A549 (cell line): Measurements from ENCODE around the gene SPPL2A. TPM values are rescaled to one million over a fixed set of nuclear protein-coding genes. Genes with fewer than 3 reads are reported as not detected.

Source experiments
- ATAC-seq, 2 experiments: fragments of 200-7000 bp in 1 of 2; fragments of >200 bp in 1 of 2; cut with Nextera tagmentation in 1 of 2; cut with Tn5 transposase in 1 of 2; 3 replicates each; pipeline versions ENCODE4 v1.8.0 to v1.9.1; 2018 to 2020; ENCODE audit warnings: mild to moderate bottlenecking in 1 of 2, moderate library complexity in 1 of 2
- CTCF ChIA-PET: fragments of 300-600 bp; sonication (Branson Sonifier 250); formaldehyde crosslinking; extraction: SDS; loops from one replicate; lab custom pipeline; 2021; ENCODE audit warnings: antibody characterized with exemption, inconsistent platforms; lab: Yijun Ruan, JAX
- POLR2A ChIA-PET: fragments of 350-600 bp; formaldehyde crosslinking; extraction: SDS; loops from one replicate; lab custom pipeline; 2021; ENCODE audit warnings: antibody characterized with exemption, inconsistent platforms; lab: Yijun Ruan, JAX
- DNase-seq, 2 experiments: peaks; one replicate each; pipeline versions ENCODE4 v3.0.0 to v3.0.0-alpha.2; 2011 to 2016; ENCODE audit warnings: low read depth in 1 of 2, low spot score in 1 of 2
- FAIRE-seq: peaks from 2 replicates; lab custom pipeline; 2011; peaks lifted over from hg19 to GRCh38; lab: Jason Lieb, UNC
- H3K27ac ChIP-seq, 2 experiments: fragments of >200 bp; sonication (Bioruptor Twin); formaldehyde crosslinking; 3 replicates each; pipeline ENCODE4 v1.5.1; 2016 to 2017
- H3K4me1 ChIP-seq: fragments of >200 bp; sonication (Bioruptor Twin); formaldehyde crosslinking; 3 replicates; pipeline ENCODE4 v1.6.1; 2016
- H3K4me2 ChIP-seq: fragments of >200 bp; sonication (Bioruptor Twin); formaldehyde crosslinking; 3 replicates; pipeline ENCODE4 v1.6.1; 2016
- H3K4me3 ChIP-seq: fragments of >200 bp; sonication (Bioruptor Twin); formaldehyde crosslinking; 3 replicates; pipeline ENCODE4 v1.5.1; 2016
- H3K9me3 ChIP-seq: fragments of >200 bp; sonication (Bioruptor Twin); formaldehyde crosslinking; 3 replicates; pipeline ENCODE4 v1.6.1; 2016
- BHLHE40 ChIP-seq: IDR thresholded peaks from 2 replicates; pipeline ENCODE4 v1.6.1; 2012; ENCODE audit warnings: low read depth, low read length, inconsistent platforms
- CTCF ChIP-seq: fragments of >200 bp; sonication (Bioruptor Twin); formaldehyde crosslinking; IDR thresholded peaks from 3 replicates; pipeline ENCODE4 v1.5.1; 2016
- ESRRA ChIP-seq: fragments of 150-350 bp; IDR thresholded peaks from 2 replicates; pipeline ENCODE4 v1.6.1; 2014; ENCODE audit warnings: mild to moderate bottlenecking, low read length, borderline replicate concordance
- HOXB5 ChIP-seq: fragments of 250-450 bp; sonication (Bioruptor Pico); IDR thresholded peaks from 2 replicates; pipeline ENCODE4 v1.5.0; 2020; ENCODE audit warnings: mild to moderate bottlenecking, moderate library complexity
- JUNB ChIP-seq: fragments of >200 bp; sonication (Bioruptor Twin); formaldehyde crosslinking; IDR thresholded peaks from 2 replicates; pipeline ENCODE4 v1.6.1; 2016
- KDM1A ChIP-seq: fragments of 200-600 bp; sonication (generic); IDR thresholded peaks from 2 replicates; pipeline ENCODE4 v1.6.1; 2016; ENCODE audit warnings: low read depth, mild to moderate bottlenecking
- MAFK ChIP-seq: fragments of 450-650 bp; IDR thresholded peaks from 2 replicates; pipeline ENCODE4 v1.6.1; 2014; ENCODE audit not compliant: partially characterized antibody
- NPAS2 ChIP-seq: fragments of 250-450 bp; sonication (Bioruptor Pico); IDR thresholded peaks from 2 replicates; pipeline ENCODE4 v1.8.0; 2022; ENCODE audit warnings: mild to moderate bottlenecking, moderate library complexity, borderline replicate concordance
- NR3C1 ChIP-seq: fragments of >200 bp; sonication (Bioruptor Twin); formaldehyde crosslinking; IDR thresholded peaks from 3 replicates; pipeline ENCODE4 v1.6.1; 2017
- POLR2AphosphoS2 ChIP-seq: conservative IDR thresholded peaks from 2 replicates; pipeline ENCODE4 v1.6.1; 2012; ENCODE audit warnings: low read length, improper control_type of control experiment, inconsistent platforms
- RAD21 ChIP-seq, 2 experiments: fragments of >200 bp in 1 of 2; sonication (Bioruptor Twin) in 1 of 2; formaldehyde crosslinking in 1 of 2; IDR thresholded peaks in 1 of 2; conservative IDR thresholded peaks in 1 of 2; 2 replicates in 1 of 2; 3 replicates in 1 of 2; pipeline ENCODE4 v1.6.1; 2012 to 2018; ENCODE audit warnings: inconsistent platforms in 1 of 2
- RCOR1 ChIP-seq: fragments of 150-350 bp; IDR thresholded peaks from 2 replicates; pipeline ENCODE4 v1.6.1; 2014; ENCODE audit warnings: antibody characterized with exemption, low read length, low read depth
- ZC3H11A ChIP-seq: fragments of 450-650 bp; IDR thresholded peaks from 2 replicates; pipeline ENCODE4 v1.6.1; 2014; ENCODE audit warnings: antibody characterized with exemption, mild to moderate bottlenecking
- ZNF302 ChIP-seq: fragments of 250-450 bp; sonication (Bioruptor Pico); IDR thresholded peaks from 2 replicates; pipeline ENCODE4 v1.9.0; 2021; ENCODE audit warnings: inconsistent platforms, mild to moderate bottlenecking, moderate library complexity
- WGBS: methylation state at CpG from one replicate; pipeline ENCODE4 v1.1.6; 2017; ENCODE audit errors: missing lambda C conversion rate; 5-methylcytosine and 5-hydroxymethylcytosine counted together
- polyA plus RNA-seq, 4 experiments: library from polyadenylated mRNA; depleted of rRNA in 3 of 4; stranded (reverse); fragments of >200 nt; fragmentation: RNase III in 1 of 4; extraction: RNeasy Plus Mini Kit Qiagen cat#74134 plus additional on column Dnase treatment in 1 of 4; gene quantifications; 2 replicates in 3 of 4; 3 replicates in 1 of 4; pipeline ENCODE4 v1.2.3, GENCODE V29; 2011 to 2017
- TF ChIP-seq, protein P1 (sequence below): fragments of 250-450 bp; sonication (Bioruptor Pico); IDR thresholded peaks from 2 replicates; pipeline ENCODE4 v1.5.0; 2021; ENCODE audit warnings: mild to moderate bottlenecking, moderate library complexity, borderline replicate concordance

The SPPL2A gene
- polyA plus RNA-seq, 2 of the 4 experiments (the other 2 are of a cell fraction) = 87.7 to 138 TPM

DNA sequence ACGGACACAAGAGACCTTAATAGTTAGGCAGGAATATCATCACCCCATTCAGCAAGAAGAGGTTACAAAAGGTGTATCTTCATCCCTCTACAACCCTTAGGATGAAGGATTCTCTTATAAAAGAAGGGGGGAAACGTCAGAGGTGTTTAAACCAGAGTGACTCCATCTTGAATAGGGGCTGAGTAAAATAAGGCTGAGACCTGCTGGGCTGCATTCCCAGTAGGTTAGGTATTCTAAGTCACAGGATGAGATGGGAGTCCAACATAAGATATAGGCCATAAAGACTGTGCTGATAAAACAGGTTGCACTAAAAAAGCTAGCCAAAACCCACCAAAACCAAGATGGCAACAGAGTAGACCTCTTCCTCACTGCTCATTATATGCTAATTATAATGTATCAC, 95.4 kb downstream of the SPPL2A start:
- no peak overlapping the region for H3K4me2 ChIP-seq
- H3K9me3 ChIP-seq = no peaks in the 10 kb centered on the region
- TF ChIP-seq ESRRA = no peak
- POLR2A ChIA-PET = no interaction called here
- H3K27ac ChIP-seq = no peak overlapping the region
- ATAC-seq = no peak
- H3K4me1 ChIP-seq = no peaks in the 10 kb centered on the region
- no peak for FAIRE-seq
- WGBS = 76% methylated on average over 2 of the region's 2 CpGs
- no peak overlapping the region for H3K4me3 ChIP-seq
- DNase-seq = no peak
- CTCF ChIA-PET = interaction anchor here (0.8 to 1.9 kb wide), 3 partner anchors 12 to 207 kb away, joined by 3 to 4 read pairs (median 4); no protein-coding TSS in a partner anchor

- no peak for FAIRE-seq
- no peak overlapping the region for H3K4me3 ChIP-seq
- no peak for TF ChIP-seq NPAS2 (CRISPR knock-in tag)
- TF ChIP-seq, protein P1, sequence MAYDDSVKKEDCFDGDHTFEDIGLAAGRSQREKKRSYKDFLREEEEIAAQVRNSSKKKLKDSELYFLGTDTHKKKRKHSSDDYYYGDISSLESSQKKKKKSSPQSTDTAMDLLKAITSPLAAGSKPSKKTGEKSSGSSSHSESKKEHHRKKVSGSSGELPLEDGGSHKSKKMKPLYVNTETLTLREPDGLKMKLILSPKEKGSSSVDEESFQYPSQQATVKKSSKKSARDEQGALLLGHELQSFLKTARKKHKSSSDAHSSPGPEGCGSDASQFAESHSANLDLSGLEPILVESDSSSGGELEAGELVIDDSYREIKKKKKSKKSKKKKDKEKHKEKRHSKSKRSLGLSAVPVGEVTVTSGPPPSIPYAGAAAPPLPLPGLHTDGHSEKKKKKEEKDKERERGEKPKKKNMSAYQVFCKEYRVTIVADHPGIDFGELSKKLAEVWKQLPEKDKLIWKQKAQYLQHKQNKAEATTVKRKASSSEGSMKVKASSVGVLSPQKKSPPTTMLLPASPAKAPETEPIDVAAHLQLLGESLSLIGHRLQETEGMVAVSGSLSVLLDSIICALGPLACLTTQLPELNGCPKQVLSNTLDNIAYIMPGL (CRISPR knock-in tag) = no peak
- no peak for TF ChIP-seq BHLHE40
- no peak for TF ChIP-seq HOXB5 (CRISPR knock-in tag)
- TF ChIP-seq NR3C1 = no peak
- TF ChIP-seq POLR2AphosphoS2 = no peak
- no peak overlapping the region for H3K4me2 ChIP-seq
- ATAC-seq = no peak
- DNase-seq = no peak
- WGBS = 98% methylated on average over 1 of the region's 1 CpG
- ChIA-PET POLR2A (no interaction called here), CTCF (interaction anchor here (1.7 to 1.9 kb wide), 2 partner anchors 12 to 207 kb away, joined by 4 read pairs; no protein-coding TSS in a partner anchor)
- H3K4me1 ChIP-seq = no peaks in the 10 kb centered on the region
- no peak overlapping the region for H3K27ac ChIP-seq
- H3K9me3 ChIP-seq = no peaks in the 10 kb centered on the region
These were observed 95.9 kb downstream of the SPPL2A start for GRCh38 chr15:50669611-50670010.

GRCh38 chr15:50665938-50666337, 99.6 kb downstream of the SPPL2A start:
- no peak for ATAC-seq
- no peak overlapping the region for H3K27ac ChIP-seq
- CTCF ChIA-PET = interaction anchor here (0.9 to 2.9 kb wide), 4 partner anchors 10 to 219 kb away, joined by 3 to 19 read pairs (median 4); no protein-coding TSS in a partner anchor
- 95% methylated on average over 5 of the region's 5 CpGs for WGBS
- POLR2A ChIA-PET = no interaction called here
- no peak for TF ChIP-seq RAD21 (conservative IDR thresholded peaks at IDR 0.05 in 1 of 2, IDR thresholded peaks at IDR 0.05 in 1 of 2)
- TF ChIP-seq RCOR1 = no peak
- peak; percentile 59 for TF ChIP-seq MAFK
- TF ChIP-seq, all 56 proteins: peak for 1
- Histone ChIP-seq H3K4me3 (no peak overlapping the region), H3K4me2 (no peak overlapping the region), H3K4me1 (no peaks in the 10 kb centered on the region), H3K9me3 (no peaks in the 10 kb centered on the region)
- DNase-seq = no peak
- FAIRE-seq = no peak

DNA sequence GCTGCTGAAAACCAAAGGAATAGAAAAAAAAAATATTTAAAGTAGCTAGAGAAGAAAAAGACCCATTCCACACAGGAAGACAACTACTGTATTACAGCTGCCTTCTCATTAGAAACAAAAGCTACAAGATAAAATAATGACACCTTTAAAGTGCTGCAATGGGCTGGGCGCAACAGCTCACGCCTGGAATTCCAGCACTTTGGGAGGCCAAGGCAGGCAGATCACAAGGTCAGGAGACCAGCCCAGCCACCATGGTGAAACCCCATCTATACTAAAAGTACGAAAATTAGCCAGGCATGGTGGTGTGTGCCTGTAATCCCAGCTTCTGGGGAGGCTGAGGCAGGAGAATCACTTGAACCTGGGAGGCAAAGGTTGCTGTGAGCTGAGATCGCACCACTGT, 110.0 kb downstream of the SPPL2A start:
- Histone ChIP-seq H3K4me1 (no peaks in the 10 kb centered on the region), H3K4me2 (no peak overlapping the region), H3K9me3 (no peaks in the 10 kb centered on the region), H3K27ac (no peak overlapping the region), H3K4me3 (no peak overlapping the region)
- ATAC-seq = no peak
- WGBS = 91% methylated on average over 4 of the region's 4 CpGs
- ChIA-PET CTCF (interaction anchor here (0.7 to 1.5 kb wide), 6 partner anchors 14 to 231 kb away, joined by 3 to 5 read pairs (median 4); no protein-coding TSS in a partner anchor), POLR2A (no interaction called here)
- no peak for FAIRE-seq
- no peak for DNase-seq
- TF ChIP-seq ZC3H11A (no peak), ZNF302 (CRISPR knock-in tag) (no peak), JUNB (no peak), KDM1A (no peak), CTCF (no peak)
